Adrenal gland (tissue), 5 donors: Measurements from ENCODE around the gene TEX35.

ENCODE experiments used
- CTCF ChIP-seq, 6 experiments: fragments of 450-650 bp in 4 of 6; fragments of 200-600 bp in 2 of 6; sonication (generic) in 1 of 6; IDR thresholded peaks; 1 replicate in 5 of 6; 2 replicates in 1 of 6; pipeline versions ENCODE4 v1.5.1 to v1.8.0; 2016 to 2021; ENCODE audit warnings: antibody characterized with exemption in 6 of 6, mild to moderate bottlenecking in 2 of 6, moderate library complexity in 1 of 6
- POLR2A ChIP-seq, 2 donors: fragments of 450-650 bp; IDR thresholded peaks; one replicate each; pipeline ENCODE4 v1.6.1; 2017; ENCODE audit warnings: antibody characterized with exemption in 2 of 2, mild to moderate bottlenecking in 2 of 2, moderate library complexity in 1 of 2
- donor health status: DM: no; HTN: no; CAD: no.

- TF ChIP-seq CTCF (IDR thresholded peaks at IDR 0.05) (no peak), POLR2A (IDR thresholded peaks at IDR 0.05) (no peak)
Observed at GRCh38 chr1:178548108-178548507, 35.2 kb downstream of the TEX35 start.
